Nephron (organoid): ENCODE results near the gene KCNQ1OT1.

Experiments
- H3K27ac Mint-ChIP-seq, 3 experiments: 2 replicates each; pipeline ENCODE4 v1.8.0; 2020; ENCODE audit warnings: mixed read lengths in 3 of 3, mild to moderate bottlenecking in 2 of 3, moderate library complexity in 1 of 3
- H3K27me3 Mint-ChIP-seq: 2 replicates; pipeline ENCODE4 v1.8.0; 2021; ENCODE audit warnings: low read depth, mild to moderate bottlenecking, moderate library complexity, mixed read lengths
- H3K36me3 Mint-ChIP-seq: 2 replicates; pipeline ENCODE4 v1.8.0; 2020; ENCODE audit warnings: low read depth, mixed read lengths
- H3K4me1 Mint-ChIP-seq: 2 replicates; pipeline ENCODE4 v1.8.0; 2020; ENCODE audit warnings: mixed read lengths
- H3K4me3 Mint-ChIP-seq, 3 experiments: 2 replicates each; pipeline ENCODE4 v1.8.0; 2020; ENCODE audit warnings: mild to moderate bottlenecking in 3 of 3, mixed read lengths in 3 of 3, moderate library complexity in 2 of 3
- H3K9me3 Mint-ChIP-seq: 2 replicates; pipeline ENCODE4 v1.8.0; 2020; ENCODE audit warnings: mixed read lengths
- TF ChIP-seq, protein P1 (sequence below), 3 experiments: fragments of 200-600 bp; sonication (generic); IDR thresholded peaks; one replicate each; pipeline ENCODE4 v1.5.0; 2021; ENCODE audit warnings: antibody characterized with exemption in 3 of 3; ENCODE audit not compliant: unreplicated experiment in 3 of 3

KCNQ1OT1 gene

GRCh38 chr11:2580571-2581001, 119.2 kb downstream of the KCNQ1OT1 start:
- Mint-ChIP-seq H3K27me3 (no peaks in the 10 kb centered on the region), H3K27ac (no peak overlapping the region), H3K4me3 (no peak overlapping the region), H3K36me3 (no peaks in the 10 kb centered on the region), H3K4me1 (peaks cover 8% of the 10 kb centered on the region), H3K9me3 (no peaks in the 10 kb centered on the region)
- TF ChIP-seq, protein P1, sequence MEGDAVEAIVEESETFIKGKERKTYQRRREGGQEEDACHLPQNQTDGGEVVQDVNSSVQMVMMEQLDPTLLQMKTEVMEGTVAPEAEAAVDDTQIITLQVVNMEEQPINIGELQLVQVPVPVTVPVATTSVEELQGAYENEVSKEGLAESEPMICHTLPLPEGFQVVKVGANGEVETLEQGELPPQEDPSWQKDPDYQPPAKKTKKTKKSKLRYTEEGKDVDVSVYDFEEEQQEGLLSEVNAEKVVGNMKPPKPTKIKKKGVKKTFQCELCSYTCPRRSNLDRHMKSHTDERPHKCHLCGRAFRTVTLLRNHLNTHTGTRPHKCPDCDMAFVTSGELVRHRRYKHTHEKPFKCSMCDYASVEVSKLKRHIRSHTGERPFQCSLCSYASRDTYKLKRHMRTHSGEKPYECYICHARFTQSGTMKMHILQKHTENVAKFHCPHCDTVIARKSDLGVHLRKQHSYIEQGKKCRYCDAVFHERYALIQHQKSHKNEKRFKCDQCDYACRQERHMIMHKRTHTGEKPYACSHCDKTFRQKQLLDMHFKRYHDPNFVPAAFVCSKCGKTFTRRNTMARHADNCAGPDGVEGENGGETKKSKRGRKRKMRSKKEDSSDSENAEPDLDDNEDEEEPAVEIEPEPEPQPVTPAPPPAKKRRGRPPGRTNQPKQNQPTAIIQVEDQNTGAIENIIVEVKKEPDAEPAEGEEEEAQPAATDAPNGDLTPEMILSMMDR (IDR thresholded peaks at IDR 0.05; ENCODE audit: unreplicated experiment in 3 of 3) = no peak

- Mint-ChIP-seq H3K27me3 (no peaks in the 10 kb centered on the region), H3K36me3 (no peaks in the 10 kb centered on the region), H3K9me3 (no peaks in the 10 kb centered on the region), H3K4me3 (no peak overlapping the region), H3K4me1 (peaks cover 8% of the 10 kb centered on the region), H3K27ac (no peak overlapping the region)
- TF ChIP-seq, protein P1 (IDR thresholded peaks at IDR 0.05; ENCODE audit: unreplicated experiment in 3 of 3) = no peak
Measured at GRCh38 chr11:2580061-2580421, 119.8 kb downstream of the KCNQ1OT1 start.

GRCh38 chr11:2579315-2580060, 120.3 kb downstream of the KCNQ1OT1 start:
- Mint-ChIP-seq H3K4me3 (no peak overlapping the region), H3K27ac (peak overlapping the region in 2 of 3 experiments; percentile 64 to 72), H3K27me3 (no peaks in the 10 kb centered on the region), H3K4me1 (peaks cover 8% of the 10 kb centered on the region), H3K36me3 (no peaks in the 10 kb centered on the region), H3K9me3 (no peaks in the 10 kb centered on the region)
- TF ChIP-seq, protein P1 (IDR thresholded peaks at IDR 0.05; ENCODE audit: unreplicated experiment in 3 of 3) = no peak

DNA sequence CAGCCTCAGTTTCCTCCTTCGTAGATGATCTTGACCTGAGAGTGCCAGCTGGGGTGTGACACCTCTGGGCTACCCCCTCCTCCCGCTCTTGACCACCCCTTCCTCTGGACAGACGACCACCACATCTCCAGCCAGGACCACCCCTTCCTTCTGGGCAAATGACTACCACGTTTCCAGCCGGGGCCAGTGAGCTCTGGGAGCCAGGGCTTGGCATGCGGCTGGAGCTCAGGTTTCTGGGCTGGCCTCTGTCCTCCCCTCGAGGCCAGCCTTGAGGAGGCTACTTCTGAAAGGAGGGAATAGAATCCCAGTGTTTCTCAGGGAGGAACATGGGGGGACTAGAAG, 120.9 kb downstream of the KCNQ1OT1 start:
- Mint-ChIP-seq H3K4me3 (no peak overlapping the region), H3K4me1 (peaks cover 8% of the 10 kb centered on the region), H3K27ac (peak overlapping the region in 2 of 3 experiments; percentile 64 to 72), H3K9me3 (no peaks in the 10 kb centered on the region), H3K36me3 (no peaks in the 10 kb centered on the region), H3K27me3 (no peaks in the 10 kb centered on the region)
- TF ChIP-seq, protein P1 (IDR thresholded peaks at IDR 0.05; ENCODE audit: unreplicated experiment in 3 of 3) = no peak

DNA sequence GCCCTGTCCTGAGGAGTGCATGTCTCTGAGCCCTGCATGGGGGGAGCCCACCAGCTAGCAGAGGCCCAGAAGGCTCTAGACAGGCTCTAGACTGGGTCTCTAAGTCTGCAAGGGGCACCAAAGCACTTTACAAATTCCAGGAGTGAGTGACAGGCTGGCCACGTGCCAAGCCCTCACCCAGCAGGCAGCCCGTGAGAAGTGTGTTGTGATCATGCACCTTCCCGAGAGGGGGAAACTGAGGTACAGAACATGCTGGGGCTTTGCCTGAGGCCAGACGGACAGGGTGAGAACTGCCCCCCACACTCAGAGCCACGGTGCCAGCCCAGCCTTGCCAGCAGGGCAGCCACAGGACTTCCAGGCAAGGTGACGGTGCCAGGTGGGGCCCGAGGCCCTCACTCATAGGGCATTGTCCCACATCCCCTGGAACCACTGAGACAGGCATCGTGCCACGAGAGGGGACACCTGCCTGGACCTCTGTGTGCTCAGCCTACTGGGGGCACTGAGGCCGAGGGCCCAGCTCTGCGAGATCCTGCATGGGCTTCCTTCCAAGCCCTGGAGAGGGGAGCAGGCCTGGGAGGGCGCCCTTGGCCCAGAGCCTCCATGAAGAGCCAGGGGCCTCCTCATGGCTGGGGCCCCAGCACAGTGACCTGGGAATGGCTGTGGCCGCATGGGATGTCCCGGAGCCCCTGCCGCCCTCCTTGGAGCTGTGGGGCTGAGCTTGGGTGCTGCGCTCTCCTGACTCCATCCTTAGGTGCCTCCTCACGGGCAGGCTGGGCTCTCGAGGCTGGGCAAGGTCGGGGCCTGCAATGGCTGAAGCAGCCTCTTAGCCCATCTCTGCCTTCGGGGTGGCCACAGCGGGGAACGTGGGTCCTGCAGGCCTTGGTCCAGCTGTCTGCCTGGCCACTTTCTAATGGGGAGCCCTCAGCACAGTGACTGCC, 121.5 kb downstream of the KCNQ1OT1 start:
- Mint-ChIP-seq H3K4me3 (no peak overlapping the region), H3K36me3 (no peaks in the 10 kb centered on the region), H3K27ac (peak overlapping the region in 2 of 3 experiments; percentile 74 to 81), H3K9me3 (no peaks in the 10 kb centered on the region), H3K27me3 (no peaks in the 10 kb centered on the region), H3K4me1 (peaks cover 8% of the 10 kb centered on the region)
- TF ChIP-seq, protein P1 (IDR thresholded peaks at IDR 0.05; ENCODE audit: unreplicated experiment in 3 of 3) = no peak
